ENCODE results near the gene TSPO. TPM values are rescaled to one million over a fixed set of nuclear protein-coding genes. Genes with fewer than 3 reads are reported as not detected.

TSPO gene
- total RNA-seq, 1 donor from 2014 or later: 136 TPM

DNA sequence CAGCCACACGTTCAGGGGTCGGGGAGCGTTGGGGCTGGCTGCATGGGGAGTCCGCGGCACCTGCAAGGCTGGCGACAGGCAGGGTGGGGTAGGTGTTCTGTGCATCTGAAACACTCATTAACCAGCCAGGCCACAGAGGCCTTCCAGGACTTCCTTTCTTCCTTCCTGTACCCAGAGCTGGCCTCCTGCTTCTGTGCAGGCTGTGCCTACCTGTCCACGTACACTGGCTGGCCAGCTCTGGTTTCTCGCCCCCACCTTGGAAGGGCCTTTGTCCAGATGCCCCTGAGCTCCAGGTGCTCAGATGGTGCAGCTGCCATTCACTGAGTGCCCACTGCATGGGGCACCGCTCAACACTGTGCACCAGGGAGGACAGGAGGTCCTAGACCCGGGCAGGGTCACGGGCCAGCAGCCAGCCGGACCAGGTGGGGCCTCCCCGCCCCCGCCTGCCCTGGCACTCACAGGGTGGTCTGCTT, 19.7 kb downstream of the TSPO start:
- ATAC-seq (no peak), DNase-seq (ENCODE audit: missing footprints) (no peak)
- intact Hi-C loops (cut with DNase I): no loop called here

DNA sequence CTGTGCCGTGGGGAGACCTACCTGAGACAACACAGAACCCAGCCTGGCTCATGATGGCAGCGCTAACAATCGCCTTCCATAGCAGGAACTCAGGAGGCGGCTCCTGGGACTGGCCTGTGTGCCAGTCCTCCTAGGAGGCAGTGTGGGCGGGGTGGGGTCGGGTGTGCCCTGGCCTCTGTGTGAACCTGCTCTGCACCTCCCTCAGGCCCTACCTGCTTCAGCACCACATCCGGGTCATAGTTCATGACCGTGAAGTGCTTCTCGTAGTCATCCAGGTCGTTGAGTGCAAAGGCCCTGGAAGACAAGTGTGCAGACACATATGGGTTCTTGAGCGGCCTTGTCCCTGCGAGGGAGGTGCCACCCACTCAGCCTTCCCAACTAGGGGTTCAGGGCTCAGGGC, 20.2 kb downstream of the TSPO start:
- DNase-seq (ENCODE audit: missing footprints) (no peak), ATAC-seq (no peak)
- intact Hi-C loops (cut with DNase I): no loop called here

DNA sequence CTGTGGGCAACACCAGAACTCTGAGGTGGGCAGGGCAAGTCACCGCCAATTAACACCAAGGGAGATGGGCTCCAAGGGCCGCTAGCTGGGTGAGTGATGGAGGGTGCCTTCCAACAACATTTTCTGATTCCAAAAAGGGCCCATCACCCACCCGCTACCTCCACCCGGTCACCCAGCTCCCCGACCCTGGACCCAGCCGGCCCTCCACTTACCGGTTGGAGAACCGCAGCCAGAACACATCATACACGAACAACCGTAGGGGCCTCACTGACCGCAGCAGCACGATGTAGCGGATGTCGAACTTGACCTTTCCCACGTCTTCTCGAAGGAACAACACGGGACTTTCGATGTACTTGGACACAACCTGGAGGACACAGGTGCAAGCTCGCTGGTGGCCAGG, 20.8 kb downstream of the TSPO start:
- intact Hi-C loops (cut with DNase I): no loop called here
- ATAC-seq (no peak), DNase-seq (ENCODE audit: missing footprints) (no peak)

DNA sequence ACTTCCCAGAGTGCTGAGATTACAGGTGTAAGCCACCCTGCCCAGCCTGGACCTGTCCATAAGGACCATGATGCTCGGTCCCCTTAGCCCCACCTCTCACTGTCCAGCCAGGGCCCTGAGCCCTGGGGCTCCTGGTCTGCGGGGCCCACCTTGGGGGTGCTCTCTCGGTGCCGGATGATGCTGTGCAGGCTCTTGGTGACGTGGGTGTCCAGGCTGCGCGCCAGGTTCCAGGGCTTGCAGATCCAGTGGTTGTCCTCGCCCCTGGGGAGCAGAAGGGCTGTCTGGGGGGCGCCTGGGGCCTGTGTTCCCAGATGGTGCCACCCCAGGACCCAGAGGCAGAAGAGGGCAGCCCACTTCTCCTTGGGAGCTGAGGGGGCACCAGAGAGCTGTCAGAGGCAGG, 22.2 kb downstream of the TSPO start:
- intact Hi-C loops (cut with DNase I): no loop called here
- no peak for DNase-seq (ENCODE audit: missing footprints)
- ATAC-seq: no peak

DNA sequence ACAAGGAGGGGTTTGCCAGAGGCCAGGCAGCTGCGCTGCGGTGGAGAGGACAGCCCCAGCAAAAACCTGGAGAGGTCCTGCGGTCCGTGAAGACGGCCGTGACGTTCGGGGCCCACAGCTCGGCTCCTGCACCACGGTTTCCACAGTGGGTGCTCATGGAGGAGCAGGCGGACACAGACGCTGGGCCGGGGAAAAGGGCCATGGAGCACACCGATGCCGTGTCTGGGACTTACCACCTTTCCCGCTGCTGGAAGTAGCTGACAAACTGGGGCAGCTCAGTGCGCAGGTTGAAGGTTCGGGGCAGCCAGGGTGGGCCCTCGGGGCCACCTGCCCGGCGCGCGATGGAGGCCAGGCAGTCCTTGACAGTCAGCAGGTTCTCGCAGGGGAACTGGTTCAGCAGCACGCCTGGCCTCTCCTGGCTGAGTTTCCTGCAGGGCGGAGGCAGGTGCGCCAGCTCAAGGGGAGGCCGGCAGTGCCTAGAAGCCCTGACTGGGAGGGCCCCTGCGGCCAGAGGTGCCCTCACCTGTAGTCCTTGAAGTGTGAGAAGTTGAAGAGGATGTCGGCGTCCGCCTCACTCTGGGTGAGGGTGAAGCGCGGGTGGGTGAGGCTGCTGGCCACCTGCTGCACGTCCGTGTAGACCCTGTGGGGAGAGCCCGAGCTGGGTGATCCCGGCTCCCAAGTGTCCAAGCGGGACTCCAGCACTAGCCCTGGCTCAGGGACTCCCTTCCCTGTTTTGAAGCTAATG, 22.8 kb downstream of the TSPO start:
- ATAC-seq (no peak), DNase-seq (ENCODE audit: missing footprints) (no peak)
- intact Hi-C loops (cut with DNase I): no loop called here

DNA sequence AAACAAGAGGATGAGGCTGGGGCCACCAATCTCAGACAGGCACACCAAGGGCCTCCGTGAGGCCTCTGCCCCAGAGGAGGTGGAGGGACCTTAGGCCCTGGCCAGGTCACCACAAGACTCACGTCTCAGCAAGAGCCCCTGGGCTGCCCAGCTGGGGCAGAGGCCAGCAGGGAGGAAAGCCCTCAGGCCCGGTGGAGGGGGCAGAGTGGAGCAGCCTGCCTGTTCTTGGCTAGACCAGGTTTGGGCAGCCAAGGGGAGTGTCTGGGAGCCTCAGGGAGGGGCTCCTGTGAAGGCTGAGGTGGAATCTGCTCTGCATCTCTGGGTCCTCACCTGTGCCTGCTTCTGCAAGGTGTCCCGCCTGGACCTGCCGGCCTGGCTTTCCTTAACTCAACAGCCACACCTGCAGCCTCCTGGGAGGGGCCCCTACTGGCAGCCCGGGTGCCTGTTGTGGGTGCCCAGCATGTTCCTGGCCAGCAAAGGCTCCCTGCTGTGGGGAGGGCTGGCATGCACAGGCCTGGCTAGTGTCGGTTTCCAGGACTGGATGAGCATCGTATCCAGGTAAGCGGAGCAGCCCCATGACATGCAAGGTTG, 23.7 kb downstream of the TSPO start:
- no peak for ATAC-seq
- intact Hi-C loops (cut with DNase I): no loop called here
- no peak for DNase-seq (ENCODE audit: missing footprints)

DNA sequence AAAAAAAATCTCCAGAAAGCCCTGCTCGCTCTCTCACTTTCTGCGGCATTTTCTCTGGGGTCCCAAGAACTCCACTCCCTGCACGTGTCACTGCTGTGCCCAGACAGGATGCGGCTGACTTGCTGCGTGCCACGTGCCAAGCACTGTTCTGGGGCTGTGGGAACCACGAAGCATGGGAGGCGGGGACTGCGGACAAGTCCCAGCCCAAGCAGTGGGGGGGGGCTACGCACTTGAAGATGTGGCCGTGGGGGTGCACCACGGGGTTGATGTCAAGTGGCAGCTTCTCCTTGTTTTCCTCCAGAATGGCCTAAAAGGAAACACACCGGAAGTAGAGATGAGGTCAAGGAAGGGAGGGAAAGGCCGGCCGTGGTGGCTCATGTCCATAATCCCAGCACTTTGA, 24.7 kb downstream of the TSPO start:
- intact Hi-C loops (cut with DNase I): no loop called here
- ATAC-seq (no peak), DNase-seq (ENCODE audit: missing footprints) (peak; percentile 31)

DNA sequence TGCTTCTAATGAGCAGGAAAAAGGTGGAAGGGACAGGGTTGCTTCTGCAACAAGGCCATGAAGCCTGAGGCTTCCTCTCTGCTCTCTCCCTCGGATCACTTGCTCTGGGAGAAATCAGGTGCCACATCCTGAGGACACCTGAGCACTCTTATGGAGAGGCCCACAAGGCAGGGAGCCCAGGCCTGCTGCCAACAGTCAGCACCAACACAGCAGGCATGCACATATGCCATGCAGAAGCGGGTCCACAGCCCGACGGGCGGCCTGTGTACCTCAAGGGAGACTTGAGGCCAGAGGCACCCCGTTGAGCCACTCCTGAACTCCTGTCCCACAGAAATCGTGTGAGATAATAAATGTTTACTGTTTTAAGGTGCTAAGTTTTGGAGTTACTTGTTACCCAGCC, 26.1 kb downstream of the TSPO start:
- intact Hi-C loops (cut with DNase I): no loop called here
- ATAC-seq: no peak
- peak; percentile 32 for DNase-seq (ENCODE audit: missing footprints)

DNA sequence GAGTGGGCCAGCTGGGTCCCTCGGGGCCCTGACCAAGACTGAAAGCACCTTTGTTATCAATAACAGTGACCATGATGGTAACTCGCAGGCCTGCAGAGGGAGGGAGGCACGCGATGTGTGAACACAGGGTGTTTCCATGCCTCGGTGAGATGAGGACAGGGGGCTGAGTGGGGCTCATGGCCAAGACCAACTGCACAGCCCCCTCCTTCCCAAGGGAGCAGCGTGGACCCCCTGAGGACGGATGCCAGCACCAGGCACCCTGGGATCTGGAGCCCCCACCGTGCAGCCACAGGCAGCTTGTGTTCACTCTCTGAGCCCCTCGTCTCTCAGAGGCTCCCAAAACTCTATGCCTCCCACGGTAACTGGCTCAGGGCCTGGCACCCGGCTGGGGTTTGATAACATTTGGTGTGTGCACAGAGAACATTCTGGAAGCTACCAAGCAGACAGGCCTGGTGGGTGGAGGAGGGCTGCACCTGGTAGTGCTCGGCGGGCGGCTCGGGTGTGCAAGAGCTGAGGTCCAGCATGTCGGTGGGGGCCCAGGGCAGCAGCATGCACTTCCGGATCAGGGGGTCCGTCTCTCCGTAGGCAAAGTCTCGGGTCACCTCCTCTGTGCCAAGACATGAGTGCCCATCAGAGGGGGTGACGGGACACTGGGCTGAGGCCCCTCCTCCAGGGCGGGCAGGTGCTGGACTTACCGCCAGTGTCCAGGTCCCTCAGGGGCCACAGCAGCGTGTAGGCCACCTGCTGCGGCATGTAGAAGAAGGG, 28.0 kb downstream of the TSPO start:
- no peak for ATAC-seq
- intact Hi-C loops (cut with DNase I): no loop called here

DNA sequence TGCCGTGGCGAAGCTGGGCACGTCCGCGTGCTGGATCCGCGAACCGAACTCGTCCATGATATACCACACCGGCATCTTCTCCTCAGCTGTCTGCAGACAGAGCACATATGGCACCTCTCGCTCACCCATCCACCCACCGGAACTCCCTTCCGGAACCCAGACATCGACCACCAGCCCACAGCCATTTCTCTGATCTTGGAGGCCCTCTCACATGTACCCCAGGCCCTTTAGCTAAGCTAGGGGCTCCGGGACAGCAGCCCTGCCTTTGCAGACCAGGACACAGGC, 28.5 kb downstream of the TSPO start:
- intact Hi-C loops (cut with DNase I): no loop called here
- ATAC-seq: no peak
- DNase-seq (ENCODE audit: missing footprints): peak; percentile 51

More for the DNA sequence above, 28.0 kb downstream of the TSPO start:
- peak; percentile 20 for DNase-seq (ENCODE audit: missing footprints)

DNA sequence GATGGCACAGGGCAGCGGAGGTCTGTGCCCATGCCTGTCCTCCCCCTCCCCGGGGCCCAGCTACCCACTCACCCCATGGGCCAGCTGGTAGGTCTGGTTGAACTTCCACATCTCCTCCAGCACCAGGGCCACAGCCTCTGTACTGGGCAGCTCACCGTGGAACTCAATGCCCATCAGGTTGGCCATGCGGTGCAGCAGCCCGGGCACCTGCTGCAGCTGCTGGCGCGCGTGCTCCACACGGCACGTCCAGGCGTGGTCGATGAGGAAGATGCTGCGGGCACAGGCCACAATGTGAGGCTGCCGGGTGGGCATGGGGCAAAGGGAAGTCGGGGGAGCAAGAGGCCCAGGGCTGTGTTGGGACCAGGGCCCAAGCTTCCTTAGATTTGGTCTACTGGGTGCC, 29.3 kb downstream of the TSPO start:
- intact Hi-C loops (cut with DNase I): no loop called here
- DNase-seq (ENCODE audit: missing footprints): peak; percentile 62
- ATAC-seq: no peak

DNA sequence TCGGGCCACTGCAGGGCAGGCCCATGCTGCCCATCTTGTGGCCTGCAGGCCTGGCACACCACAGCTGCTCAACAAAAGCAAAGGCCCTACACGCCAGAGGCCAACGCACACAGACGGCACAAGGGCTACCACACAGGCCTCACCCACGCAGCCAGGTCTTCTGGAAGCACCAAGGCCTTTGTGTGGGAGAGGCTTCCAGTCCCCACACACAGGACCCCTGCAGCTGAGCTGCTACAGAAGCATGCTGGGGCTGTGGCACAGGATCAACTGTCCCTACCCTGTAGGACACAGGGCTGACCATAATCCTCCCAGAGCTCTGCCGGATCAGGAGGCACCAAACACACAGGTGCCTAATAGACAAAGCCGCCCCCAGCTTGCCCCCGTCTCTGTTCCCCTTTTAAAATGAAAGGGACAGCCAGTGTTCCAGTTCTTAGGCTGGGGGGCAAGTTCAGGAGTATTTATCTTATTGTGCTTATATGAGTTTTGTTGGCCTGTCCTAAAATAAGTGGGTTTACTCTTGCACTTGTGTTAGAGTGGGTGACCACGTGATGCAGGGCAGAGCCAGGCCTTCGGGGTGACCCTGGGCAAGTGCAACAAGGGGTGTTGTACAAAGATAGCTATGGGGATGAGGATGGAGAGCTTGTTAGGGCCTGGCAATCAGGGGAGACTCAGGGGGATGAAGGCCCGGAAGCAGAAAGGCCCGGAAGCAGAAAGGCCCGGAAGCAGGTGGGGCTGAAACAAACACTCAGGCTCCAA, 30.1 kb downstream of the TSPO start:
- no peak for ATAC-seq

DNA sequence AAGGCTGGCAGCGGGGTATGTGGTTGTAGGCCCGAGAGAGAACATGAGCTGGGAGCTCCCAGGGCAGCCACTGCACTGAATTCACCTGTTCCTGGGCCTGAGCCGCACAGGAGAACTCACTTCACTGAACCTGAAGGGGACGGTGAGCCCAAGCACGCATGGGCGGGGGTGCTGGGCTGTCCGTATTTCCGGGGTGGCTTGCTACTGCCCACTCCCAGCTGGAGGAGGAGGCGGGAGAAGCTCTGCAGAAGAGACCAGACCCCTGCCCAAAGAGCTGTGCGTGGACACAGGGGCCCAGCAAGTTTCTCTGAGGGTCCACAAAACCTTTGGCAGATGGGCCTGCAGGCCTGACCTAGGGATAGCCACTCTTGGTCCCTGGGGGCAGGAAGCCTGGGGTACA, 30.8 kb downstream of the TSPO start:
- DNase-seq (ENCODE audit: missing footprints): peak; percentile 9
- intact Hi-C loops (cut with DNase I): no loop called here

More for the DNA sequence above, 30.1 kb downstream of the TSPO start:
- intact Hi-C loops (cut with DNase I): no loop called here
- peak; percentile 56 for DNase-seq (ENCODE audit: missing footprints)

DNA sequence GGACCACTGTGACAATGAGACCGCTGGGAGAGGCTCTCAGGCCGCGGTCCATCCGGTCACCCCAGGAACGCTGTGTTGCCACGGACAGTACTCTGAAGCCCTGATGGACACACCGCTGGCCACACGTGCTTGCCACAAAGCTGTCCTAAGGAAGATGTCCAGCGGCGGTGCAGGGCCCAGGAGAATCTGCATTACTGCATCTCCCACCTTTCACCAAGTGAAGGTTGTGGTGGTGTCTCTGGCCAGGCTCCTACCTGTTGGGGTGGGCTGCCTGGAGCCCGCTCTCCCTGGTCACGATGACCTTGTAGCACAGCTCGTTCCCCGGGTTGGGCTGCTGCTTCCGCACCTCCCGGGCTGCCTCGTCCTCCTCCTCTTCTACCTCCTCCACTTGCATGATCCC, 31.4 kb downstream of the TSPO start:
- DNase-seq (ENCODE audit: missing footprints) (peak; percentile 43), ATAC-seq (no peak)
- intact Hi-C loops (cut with DNase I): no loop called here

More for the DNA sequence above, 30.8 kb downstream of the TSPO start:
- no peak for ATAC-seq

DNA sequence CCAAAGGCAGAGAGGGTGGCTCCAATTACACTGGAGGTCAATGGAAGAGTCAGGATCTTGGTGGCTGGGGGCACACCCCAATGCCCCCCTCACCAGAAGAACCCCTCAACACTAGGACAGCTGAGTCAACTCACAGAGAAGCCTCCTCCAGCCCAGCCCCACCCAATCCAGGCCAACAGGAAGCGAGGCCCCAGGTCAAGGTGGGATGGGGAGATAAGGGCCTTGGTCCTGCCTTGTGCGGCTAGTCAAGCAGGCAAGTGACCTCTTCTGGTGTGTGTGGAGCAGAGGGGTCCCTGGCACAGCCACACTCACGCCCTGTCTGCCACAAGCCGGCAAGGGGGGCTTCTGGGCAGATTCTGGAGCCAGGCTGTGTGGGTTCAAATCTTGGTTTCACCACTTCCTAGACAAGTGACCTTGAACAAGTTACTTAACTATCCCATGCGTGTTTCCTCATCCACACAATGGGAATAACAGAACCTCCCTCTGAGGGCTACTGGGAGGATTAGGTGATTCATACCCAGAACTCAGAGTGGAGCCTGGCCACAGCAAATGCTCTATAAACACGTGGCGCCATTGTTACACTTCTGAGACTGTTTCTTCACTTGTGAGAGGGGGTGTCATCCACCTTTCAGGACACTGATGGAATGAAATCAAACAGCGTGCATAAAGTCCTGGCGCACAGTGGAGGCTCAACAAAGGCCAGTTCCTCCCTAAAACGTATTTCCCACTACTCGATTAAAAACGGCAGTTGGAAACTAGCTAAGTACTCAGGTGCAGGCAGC, 32.3 kb downstream of the TSPO start:
- intact Hi-C loops (cut with DNase I): no loop called here
- DNase-seq (ENCODE audit: missing footprints) (peak; percentile 42), ATAC-seq (no peak)

DNA sequence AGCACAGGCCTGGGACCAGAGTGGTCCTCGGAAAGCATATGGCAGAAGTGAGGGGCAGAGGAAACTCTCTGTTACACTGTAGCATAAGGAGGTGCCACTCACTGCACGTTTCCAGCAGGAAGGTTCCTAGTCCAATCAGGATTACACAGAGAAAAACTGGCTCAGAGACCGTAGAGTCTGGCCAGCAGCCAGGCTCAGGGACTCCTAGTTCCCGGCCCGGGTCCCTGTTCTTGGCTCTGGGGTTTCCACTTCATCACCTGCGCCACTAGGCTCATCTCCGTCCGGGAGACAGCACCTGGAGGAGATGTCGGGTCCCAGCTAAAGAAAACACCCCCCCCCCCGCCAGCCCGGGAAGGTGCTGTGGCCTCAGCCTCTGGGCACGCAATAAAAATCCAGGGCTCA, 34.5 kb downstream of the TSPO start:
- intact Hi-C loops (cut with DNase I): no loop called here
- DNase-seq (ENCODE audit: missing footprints): peak; percentile 74
- peak; percentile 5 for ATAC-seq

DNA sequence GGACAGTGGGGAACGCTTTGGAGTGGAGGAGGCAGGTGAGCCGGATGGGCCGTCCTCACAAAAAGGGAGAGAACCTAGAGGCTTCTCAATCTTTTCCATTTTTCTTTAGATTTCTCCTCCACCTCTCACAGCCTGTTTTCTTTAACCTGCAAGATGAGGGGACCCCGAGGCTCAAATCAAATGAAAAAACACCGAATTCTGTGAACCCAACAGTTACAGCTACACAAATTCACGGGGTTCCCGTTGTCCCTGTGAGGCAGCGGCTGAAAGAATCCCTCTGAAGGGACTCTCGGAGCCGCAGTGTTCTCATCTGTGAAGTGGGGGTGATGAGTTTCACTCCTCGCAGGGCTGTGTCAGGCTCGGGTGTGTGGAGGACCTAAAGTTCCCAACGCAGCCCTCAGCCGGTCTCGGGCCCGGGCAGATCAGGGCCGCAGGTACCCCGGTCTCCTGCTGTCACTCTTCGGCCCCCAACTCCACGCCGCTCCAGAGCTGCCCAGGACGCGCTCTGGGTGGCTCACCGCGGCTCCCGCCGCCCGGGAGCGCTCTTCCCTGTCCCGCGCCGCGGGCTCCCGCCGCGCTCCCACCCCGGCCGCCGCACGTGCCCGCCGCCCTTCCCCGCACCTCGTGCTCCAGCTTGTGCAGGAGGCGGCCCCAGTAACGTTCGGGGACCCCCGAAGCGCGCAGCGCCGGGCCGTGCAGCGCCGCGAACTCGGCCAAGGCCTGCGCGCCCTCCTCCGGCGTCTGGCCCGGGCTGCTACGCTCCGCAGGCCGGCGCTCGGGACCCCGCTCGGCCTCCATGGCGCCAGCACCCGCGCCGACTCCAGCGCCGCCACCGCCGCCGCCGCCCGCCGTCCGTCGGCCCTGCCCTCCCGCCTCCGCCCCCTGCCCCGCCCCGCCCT, 35.2 kb downstream of the TSPO start, which contains the start of gene TTLL12:
TTLL12 (minus strand) TSS at position 863 of the 899 bp plus-strand sequence; CDS start at position 798, 65 bp downstream.
- ATAC-seq (peak; percentile 29), DNase-seq (ENCODE audit: missing footprints) (peak; percentile 80)
- intact Hi-C loops (cut with DNase I): loop anchor here (1.0 kb wide), 1 partner anchor 36 kb away; no protein-coding TSS in a partner anchor
